DND-41 (cell line): ENCODE measurements around the gene SFMBT2.

Experiments
- ATAC-seq: fragments of 200-7000 bp; cut with Tn5 transposase; 3 replicates; pipeline ENCODE4 v1.9.1; 2021; ENCODE audit warnings: low read depth; ENCODE audit not compliant: insufficient read depth
- DNase-seq: peaks from one replicate; pipeline ENCODE4 v3.0.0-alpha.2; 2020
- H2AFZ ChIP-seq: 2 replicates; pipeline ENCODE4 v1.6.0; 2012; ENCODE audit warnings: low read depth, low read length
- H3K27ac ChIP-seq: 2 replicates; pipeline ENCODE4 v1.5.1; 2012; ENCODE audit warnings: low read length, inconsistent platforms
- H3K27me3 ChIP-seq: fragments of 200-600 bp; sonication (generic); 2 replicates; pipeline ENCODE4 v1.6.0; 2012; ENCODE audit warnings: low read length, mild to moderate bottlenecking, inconsistent platforms; ENCODE audit not compliant: insufficient read depth, poor library complexity
- H3K36me3 ChIP-seq: 2 replicates; pipeline ENCODE4 v1.5.1; 2012; ENCODE audit warnings: low read length, inconsistent platforms; ENCODE audit not compliant: insufficient read depth
- H3K4me1 ChIP-seq: 2 replicates; pipeline ENCODE4 v1.5.1; 2012; ENCODE audit warnings: mild to moderate bottlenecking, low read length; ENCODE audit not compliant: insufficient read depth
- H3K4me2 ChIP-seq: 2 replicates; pipeline ENCODE4 v1.6.0; 2012; ENCODE audit warnings: mild to moderate bottlenecking, moderate library complexity, low read length, inconsistent platforms; ENCODE audit not compliant: insufficient read depth
- H3K4me3 ChIP-seq, 2 experiments: fragments of 200-600 bp in 1 of 2; shearing (Covaris generic) in 1 of 2; 2 replicates each; pipeline ENCODE4 v1.5.1; 2012 to 2016; ENCODE audit warnings: inconsistent platforms in 2 of 2, low read length in 2 of 2, mild to moderate bottlenecking in 2 of 2, low read depth in 1 of 2, moderate library complexity in 1 of 2
- H3K79me2 ChIP-seq: 2 replicates; pipeline ENCODE4 v1.6.0; 2012; ENCODE audit warnings: low read length, inconsistent platforms; ENCODE audit not compliant: insufficient read depth
- H3K9ac ChIP-seq: 2 replicates; pipeline ENCODE4 v1.6.0; 2012; ENCODE audit warnings: low read depth, mild to moderate bottlenecking, inconsistent platforms, low read length, moderate library complexity
- H3K9me3 ChIP-seq: 2 replicates; pipeline ENCODE4 v1.5.1; 2012; ENCODE audit warnings: low read length, moderate library complexity, mild to moderate bottlenecking, inconsistent platforms; ENCODE audit not compliant: insufficient read depth, severe bottlenecking
- H4K20me1 ChIP-seq: 2 replicates; pipeline ENCODE4 v1.6.0; 2012; ENCODE audit warnings: low read length; ENCODE audit not compliant: insufficient read depth
- CTCF ChIP-seq: IDR thresholded peaks from 2 replicates; pipeline ENCODE4 v1.5.1; 2012; ENCODE audit warnings: borderline replicate concordance, low read length, moderate library complexity, mild to moderate bottlenecking; ENCODE audit not compliant: poor library complexity, severe bottlenecking; ENCODE audit errors: extremely low read depth
- EZH2 ChIP-seq: IDR thresholded peaks from 3 replicates; pipeline ENCODE4 v1.6.1; 2012; ENCODE audit warnings: borderline replicate concordance, low read depth, mild to moderate bottlenecking, moderate library complexity, low read length, inconsistent platforms; ENCODE audit not compliant: severe bottlenecking

SFMBT2 gene

DNA sequence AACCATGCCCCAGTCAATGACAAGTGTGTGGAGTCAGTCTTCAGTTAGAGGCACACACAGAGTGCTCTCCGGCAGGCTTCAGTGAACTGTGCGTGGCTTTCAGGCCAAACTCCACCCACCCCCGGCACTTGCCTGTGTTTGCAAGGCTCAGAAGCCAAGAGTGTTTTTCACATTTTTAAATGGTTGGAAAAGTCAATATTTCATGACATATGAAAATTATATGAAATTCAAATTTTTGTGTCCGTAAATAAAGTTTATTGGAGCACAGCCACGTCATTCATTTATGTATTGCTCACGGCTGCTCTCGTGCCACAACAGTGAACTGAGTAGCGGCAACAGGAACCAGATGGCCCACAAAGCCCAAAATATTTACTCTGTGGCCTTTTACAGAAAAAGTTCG lies 104.7 kb downstream of the SFMBT2 start:
- H3K79me2 ChIP-seq: peaks cover 100% of the 10 kb centered on the region
- no peak for TF ChIP-seq CTCF
- no peak for TF ChIP-seq EZH2
- no peak for ATAC-seq
- no peak for DNase-seq
- no peak overlapping the region for H2AFZ ChIP-seq
- peaks cover 72% of the 10 kb centered on the region for H4K20me1 ChIP-seq
- H3K27ac ChIP-seq: no peak overlapping the region
- no peak overlapping the region for H3K4me2 ChIP-seq
- H3K4me1 ChIP-seq: no peaks in the 10 kb centered on the region
- no peaks in the 10 kb centered on the region for H3K9me3 ChIP-seq
- H3K36me3 ChIP-seq: peaks cover 39% of the 10 kb centered on the region
- H3K27me3 ChIP-seq: no peaks in the 10 kb centered on the region
- no peak overlapping the region for H3K9ac ChIP-seq
- H3K4me3 ChIP-seq: no peak overlapping the region

GRCh38 chr10:7305053-7305452 lies 105.8 kb downstream of the SFMBT2 start:
- Histone ChIP-seq H3K27ac (no peak overlapping the region), H3K9me3 (no peaks in the 10 kb centered on the region), H4K20me1 (peaks cover 75% of the 10 kb centered on the region), H3K4me3 (no peak overlapping the region), H3K4me1 (no peaks in the 10 kb centered on the region), H3K36me3 (peaks cover 35% of the 10 kb centered on the region), H3K79me2 (peaks cover 100% of the 10 kb centered on the region), H2AFZ (no peak overlapping the region), H3K9ac (no peak overlapping the region), H3K27me3 (no peaks in the 10 kb centered on the region), H3K4me2 (no peak overlapping the region)
- TF ChIP-seq EZH2: no peak
- no peak for TF ChIP-seq CTCF
- DNase-seq (no peak), ATAC-seq (no peak)

- peaks cover 100% of the 10 kb centered on the region for H3K79me2 ChIP-seq
- no peak for ATAC-seq
- TF ChIP-seq EZH2: no peak
- TF ChIP-seq CTCF: no peak
These were observed 106.7 kb downstream of the SFMBT2 start for GRCh38 chr10:7304110-7304509.

GRCh38 chr10:7302930-7303557 lies 107.8 kb downstream of the SFMBT2 start:
- Histone ChIP-seq H3K79me2 (peaks cover 100% of the 10 kb centered on the region), H4K20me1 (peaks cover 68% of the 10 kb centered on the region), H3K9ac (no peak overlapping the region), H3K9me3 (no peaks in the 10 kb centered on the region), H3K4me2 (no peak overlapping the region), H3K27ac (no peak overlapping the region), H2AFZ (no peak overlapping the region), H3K27me3 (no peaks in the 10 kb centered on the region), H3K36me3 (peaks cover 29% of the 10 kb centered on the region), H3K4me3 (no peak overlapping the region), H3K4me1 (no peaks in the 10 kb centered on the region)
- DNase-seq (no peak), ATAC-seq (no peak)
- TF ChIP-seq EZH2 (no peak), CTCF (no peak)

More at GRCh38 chr10:7304110-7304509, 106.7 kb downstream of the SFMBT2 start:
- Histone ChIP-seq H3K4me2 (no peak overlapping the region), H3K27me3 (no peaks in the 10 kb centered on the region), H3K27ac (no peak overlapping the region), H2AFZ (no peak overlapping the region), H3K4me1 (no peaks in the 10 kb centered on the region), H3K4me3 (no peak overlapping the region), H3K9me3 (no peaks in the 10 kb centered on the region), H3K9ac (no peak overlapping the region), H4K20me1 (peaks cover 72% of the 10 kb centered on the region), H3K36me3 (peaks cover 29% of the 10 kb centered on the region)
- DNase-seq: no peak
